ENCODE measurements around the gene ALG2. TPM values are rescaled to one million over a fixed set of nuclear protein-coding genes. Genes with fewer than 3 reads are reported as not detected.

ALG2 gene
- polyA plus RNA-seq, 1 of the 3 experiments (the other 2 are of a cell fraction) = 31.6 TPM

DNA sequence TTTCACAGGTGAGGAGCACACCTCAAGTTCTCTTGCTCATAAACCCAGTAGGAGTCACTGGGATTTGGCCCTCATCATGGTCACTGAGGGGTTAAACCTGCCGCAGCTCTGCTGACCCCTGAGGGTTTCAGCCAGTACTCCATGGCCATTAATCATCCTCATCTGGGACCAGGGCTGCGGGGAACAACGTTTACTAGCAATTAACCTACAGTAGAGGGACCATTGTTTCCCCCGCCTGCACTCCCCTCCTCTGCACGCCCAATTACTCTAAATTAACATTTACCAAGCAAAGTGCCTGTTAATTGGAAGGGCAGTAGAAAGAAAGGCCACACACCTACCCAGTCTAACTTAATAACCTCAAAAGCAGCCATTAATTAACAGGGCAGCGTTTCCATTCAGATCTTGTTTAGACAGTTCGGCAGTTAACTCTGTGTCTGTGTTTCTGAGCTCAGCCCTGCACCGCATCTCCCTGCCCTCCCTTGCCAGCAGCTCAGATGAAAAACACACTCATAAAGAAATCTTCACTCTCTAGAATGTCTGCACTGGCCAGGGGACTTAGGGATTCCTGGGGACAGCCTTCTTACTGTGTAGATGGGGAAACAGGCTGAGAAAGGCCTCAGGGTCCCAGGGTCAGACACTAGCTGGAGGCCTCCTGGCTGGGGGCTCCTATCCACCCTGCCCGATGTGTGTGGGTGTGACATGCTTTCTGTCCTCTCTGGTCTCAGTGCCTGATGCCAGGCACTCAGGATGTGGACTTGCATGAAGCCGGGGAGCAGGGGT, 51.6 kb downstream of the ALG2 start (continued):
- TF ChIP-seq, protein P1, sequence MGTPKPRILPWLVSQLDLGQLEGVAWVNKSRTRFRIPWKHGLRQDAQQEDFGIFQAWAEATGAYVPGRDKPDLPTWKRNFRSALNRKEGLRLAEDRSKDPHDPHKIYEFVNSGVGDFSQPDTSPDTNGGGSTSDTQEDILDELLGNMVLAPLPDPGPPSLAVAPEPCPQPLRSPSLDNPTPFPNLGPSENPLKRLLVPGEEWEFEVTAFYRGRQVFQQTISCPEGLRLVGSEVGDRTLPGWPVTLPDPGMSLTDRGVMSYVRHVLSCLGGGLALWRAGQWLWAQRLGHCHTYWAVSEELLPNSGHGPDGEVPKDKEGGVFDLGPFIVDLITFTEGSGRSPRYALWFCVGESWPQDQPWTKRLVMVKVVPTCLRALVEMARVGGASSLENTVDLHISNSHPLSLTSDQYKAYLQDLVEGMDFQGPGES (IDR thresholded peaks at IDR 0.05; ENCODE audit: low read depth, low read length) = no peak
- peak; percentile 15; the same call in 1 of the 2 replicates for TF ChIP-seq SMC3 (IDR thresholded peaks at IDR 0.05; ENCODE audit: low read depth, low read length)

DNA sequence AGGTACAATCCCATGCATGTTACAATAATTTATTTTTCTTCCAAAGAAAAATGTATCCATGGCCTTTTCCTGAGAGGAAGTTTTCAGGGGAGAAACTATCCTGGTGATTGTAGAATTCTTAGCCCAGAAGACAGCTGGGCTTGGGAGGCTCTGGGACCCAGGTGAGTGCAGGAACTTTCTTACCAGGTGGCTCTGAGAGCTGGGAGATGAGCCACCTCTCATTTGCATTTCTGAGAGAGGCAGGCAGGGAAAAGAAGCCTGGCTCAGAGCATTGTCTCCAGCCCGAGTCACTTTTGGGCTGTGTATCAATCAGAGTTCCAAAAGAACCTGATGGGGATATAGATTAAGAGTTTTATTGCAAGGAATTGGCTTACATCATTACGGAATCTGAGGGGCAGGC, 52.7 kb downstream of the ALG2 start:
- ChIA-PET CTCF (no interaction called here), POLR2A (no interaction called here)
- H3K36me3 ChIP-seq (replicated peaks in 1 of 2; ENCODE audit: control insufficient read depth in 1 of 2, insufficient read depth in 2 of 2, low read length in 1 of 2) = no peaks in the 10 kb centered on the region
- no peaks in the 10 kb centered on the region for H3K27me3 ChIP-seq (ENCODE audit: insufficient read depth)
- no peak for DNase-seq
- TF ChIP-seq, protein P2, sequence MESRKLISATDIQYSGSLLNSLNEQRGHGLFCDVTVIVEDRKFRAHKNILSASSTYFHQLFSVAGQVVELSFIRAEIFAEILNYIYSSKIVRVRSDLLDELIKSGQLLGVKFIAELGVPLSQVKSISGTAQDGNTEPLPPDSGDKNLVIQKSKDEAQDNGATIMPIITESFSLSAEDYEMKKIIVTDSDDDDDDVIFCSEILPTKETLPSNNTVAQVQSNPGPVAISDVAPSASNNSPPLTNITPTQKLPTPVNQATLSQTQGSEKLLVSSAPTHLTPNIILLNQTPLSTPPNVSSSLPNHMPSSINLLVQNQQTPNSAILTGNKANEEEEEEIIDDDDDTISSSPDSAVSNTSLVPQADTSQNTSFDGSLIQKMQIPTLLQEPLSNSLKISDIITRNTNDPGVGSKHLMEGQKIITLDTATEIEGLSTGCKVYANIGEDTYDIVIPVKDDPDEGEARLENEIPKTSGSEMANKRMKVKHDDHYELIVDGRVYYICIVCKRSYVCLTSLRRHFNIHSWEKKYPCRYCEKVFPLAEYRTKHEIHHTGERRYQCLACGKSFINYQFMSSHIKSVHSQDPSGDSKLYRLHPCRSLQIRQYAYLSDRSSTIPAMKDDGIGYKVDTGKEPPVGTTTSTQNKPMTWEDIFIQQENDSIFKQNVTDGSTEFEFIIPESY (IDR thresholded peaks at IDR 0.05; ENCODE audit: borderline replicate concordance, low read depth) = no peak
- no peak for TF ChIP-seq NRF1 (IDR thresholded peaks at IDR 0.05; ENCODE audit: low read depth, low read length)
- no peak for TF ChIP-seq ELF1 (IDR thresholded peaks at IDR 0.05)
- TF ChIP-seq, protein P3, sequence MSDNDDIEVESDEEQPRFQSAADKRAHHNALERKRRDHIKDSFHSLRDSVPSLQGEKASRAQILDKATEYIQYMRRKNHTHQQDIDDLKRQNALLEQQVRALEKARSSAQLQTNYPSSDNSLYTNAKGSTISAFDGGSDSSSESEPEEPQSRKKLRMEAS (IDR thresholded peaks at IDR 0.05; ENCODE audit: low read depth) = no peak
- TF ChIP-seq FOSL2 (IDR thresholded peaks at IDR 0.05; ENCODE audit: borderline replicate concordance, low read depth) = no peak
- no peak for TF ChIP-seq POLR2AphosphoS5 (IDR thresholded peaks at IDR 0.05; ENCODE audit: low read depth, low read length)
- TF ChIP-seq RFX5 (IDR thresholded peaks at IDR 0.05; ENCODE audit: low read length) = no peak
- no peak for TF ChIP-seq GATA2 (CRISPR knock-in tag; IDR thresholded peaks at IDR 0.05)
- TF ChIP-seq GABPA (IDR thresholded peaks at IDR 0.05; ENCODE audit: low read depth) = no peak
- TF ChIP-seq MXI1 (IDR thresholded peaks at IDR 0.05; ENCODE audit: low read depth, low read length) = no peak
- TF ChIP-seq RXRA (IDR thresholded peaks at IDR 0.05; ENCODE audit: borderline replicate concordance, low read depth) = no peak
- TF ChIP-seq, protein P4, sequence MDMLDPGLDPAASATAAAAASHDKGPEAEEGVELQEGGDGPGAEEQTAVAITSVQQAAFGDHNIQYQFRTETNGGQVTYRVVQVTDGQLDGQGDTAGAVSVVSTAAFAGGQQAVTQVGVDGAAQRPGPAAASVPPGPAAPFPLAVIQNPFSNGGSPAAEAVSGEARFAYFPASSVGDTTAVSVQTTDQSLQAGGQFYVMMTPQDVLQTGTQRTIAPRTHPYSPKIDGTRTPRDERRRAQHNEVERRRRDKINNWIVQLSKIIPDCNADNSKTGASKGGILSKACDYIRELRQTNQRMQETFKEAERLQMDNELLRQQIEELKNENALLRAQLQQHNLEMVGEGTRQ (IDR thresholded peaks at IDR 0.05; ENCODE audit: borderline replicate concordance, low read depth, low read length) = no peak
- H3K9me3 ChIP-seq = no peaks in the 10 kb centered on the region
- no peaks in the 10 kb centered on the region for H3F3A ChIP-seq (replicated peaks; ENCODE audit: insufficient read depth)
- H3K9me2 ChIP-seq = no peaks in the 10 kb centered on the region
- H2AFZ ChIP-seq (ENCODE audit: low read depth) = no peak overlapping the region
- H3K4me3 ChIP-seq (ENCODE audit: low read depth in 2 of 2, low read length in 1 of 2) = no peak overlapping the region
- H3K79me2 ChIP-seq (ENCODE audit: insufficient read depth) = no peaks in the 10 kb centered on the region
- no peaks in the 10 kb centered on the region for H4K20me1 ChIP-seq (ENCODE audit: insufficient read depth)
- no peak overlapping the region for H3K9ac ChIP-seq
- H3K27ac ChIP-seq (ENCODE audit: low read depth in 2 of 2, low read length in 1 of 2) = peak overlapping the region in 1 of 2 experiments; percentile 98; a peak in 2 of 4 replicates
- H3K4me2 ChIP-seq = no peak overlapping the region
- 55% methylated on average over 1 of the region's 2 CpGs for WGBS (ENCODE audit: low lambda C conversion rate)
- H3K4me1 ChIP-seq (ENCODE audit: control insufficient read depth in 1 of 2, insufficient read depth in 2 of 2, low read depth in 1 of 2, low read length in 1 of 2) = peaks cover 0 to 45% of the 10 kb centered on the region in 2 experiments; a peak in 2 of 4 replicates
